HG03064 (cell line): ENCODE data around the gene HEATR3.

Experiments used
- ATAC-seq: cut with Tn5 transposase; IDR thresholded peaks from one replicate; pipeline ENCODE4 v1.9.1; 2021; ENCODE audit warnings: low read depth; ENCODE audit not compliant: unreplicated experiment

Gene HEATR3

GRCh38 chr16:50151322-50151721 lies 85.6 kb downstream of the HEATR3 start:
- ATAC-seq = no peak

- no peak for ATAC-seq
Observed at GRCh38 chr16:50151756-50152155, 86.0 kb downstream of the HEATR3 start.

- peak; percentile 45 for ATAC-seq
Observed at GRCh38 chr16:50152351-50152806, 86.6 kb downstream of the HEATR3 start.

- peak; percentile 65 for ATAC-seq
Observed at GRCh38 chr16:50152807-50153595, 87.2 kb downstream of the HEATR3 start, which contains the start of gene TENT4B. TENT4B (plus strand) TSS chr16:50153306; CDS start chr16:50153622, 316 bp downstream.

GRCh38 chr16:50153596-50154419 lies 88.0 kb downstream of the HEATR3 start:
- ATAC-seq = peak; percentile 21

- no peak for ATAC-seq
Observed at GRCh38 chr16:50154420-50154950, 88.7 kb downstream of the HEATR3 start.

- ATAC-seq = no peak
Observed at GRCh38 chr16:50155925-50156324, 90.2 kb downstream of the HEATR3 start.
